ENCODE measurements around the gene PMM2. TPM values are rescaled to one million over a fixed set of nuclear protein-coding genes. Genes with fewer than 3 reads are reported as not detected.
"Not testable (repeated sequence)": the region's sequence is repeated elsewhere in the genome, so short reads cannot be mapped to it uniquely, and the experiment has no call there.

PMM2 gene
- total RNA-seq, 4 donors from 2014 or later, result 35.9 to 98.6 (median 48.6) TPM

GRCh38 chr16:8781797-8782196 is 15.8 kb upstream of the PMM2 start:
- DNase-seq (ENCODE audit: low spot score), result no peak
- no peak for TF ChIP-seq CTCF (IDR thresholded peaks at IDR 0.05)
- no peak for ATAC-seq (ENCODE audit: low FRiP score)

GRCh38 chr16:8782673-8783072 is 15.0 kb upstream of the PMM2 start:
- no peak for ATAC-seq (ENCODE audit: low FRiP score)
- no peak for TF ChIP-seq CTCF (IDR thresholded peaks at IDR 0.05)

GRCh38 chr16:8785408-8785807 is 12.2 kb upstream of the PMM2 start:
- ATAC-seq (ENCODE audit: low FRiP score) (no peak), DNase-seq (ENCODE audit: low spot score) (no peak)
- TF ChIP-seq CTCF (IDR thresholded peaks at IDR 0.05), result no peak

More at GRCh38 chr16:8782673-8783072, 15.0 kb upstream of the PMM2 start:
- no peak for DNase-seq (ENCODE audit: low spot score)

- ATAC-seq (ENCODE audit: low FRiP score); DNase-seq (ENCODE audit: low spot score): not testable (repeated sequence)
Observed at GRCh38 chr16:8786316-8786715, 11.3 kb upstream of the PMM2 start.

GRCh38 chr16:8788578-8789172 is 9.0 kb upstream of the PMM2 start:
- ATAC-seq (ENCODE audit: low FRiP score) (no peak), DNase-seq (ENCODE audit: low spot score) (no peak)
- TF ChIP-seq CTCF (IDR thresholded peaks at IDR 0.05), result no peak

GRCh38 chr16:8795091-8795490 is 2.5 kb upstream of the PMM2 start:
- TF ChIP-seq CTCF (IDR thresholded peaks at IDR 0.05), result no peak
- no peak for DNase-seq (ENCODE audit: low spot score)
- ATAC-seq (ENCODE audit: low FRiP score), result no peak

- no peak for TF ChIP-seq CTCF (IDR thresholded peaks at IDR 0.05)
- no peak for DNase-seq (ENCODE audit: low spot score)
- no peak for ATAC-seq (ENCODE audit: low FRiP score)
Observed at GRCh38 chr16:8795818-8796217, 1.8 kb upstream of the PMM2 start.
